RWPE1 (cell line): ENCODE data around the gene IGF2BP3.
A peak's percentile ranks its signal among the peaks of the same experiment; 100 is the strongest.

ENCODE experiments used
- CTCF ChIA-PET: fragments of 350-600 bp; sonication (Branson Sonifier 250); formaldehyde crosslinking; extraction: SDS; loops from one replicate; lab custom pipeline; 2021; lab: Yijun Ruan, JAX
- POLR2A ChIA-PET: fragments of 400-600 bp; formaldehyde crosslinking; extraction: SDS; loops from one replicate; lab custom pipeline; 2020; ENCODE audit warnings: antibody characterized with exemption; ENCODE audit not compliant: low non-redundant PET; lab: Yijun Ruan, JAX
- DNase-seq: peaks from one replicate; pipeline ENCODE4 v3.0.0; 2012; ENCODE audit warnings: low spot score
- H3K27ac ChIP-seq: fragments of 450-650 bp; 2 replicates; pipeline ENCODE4 v1.5.1; 2017
- TF ChIP-seq, protein P1 (sequence below): fragments of 450-650 bp; conservative IDR thresholded peaks from 2 replicates; pipeline ENCODE4 v1.5.1; 2017; ENCODE audit warnings: low read depth, mild to moderate bottlenecking

IGF2BP3 gene

DNA sequence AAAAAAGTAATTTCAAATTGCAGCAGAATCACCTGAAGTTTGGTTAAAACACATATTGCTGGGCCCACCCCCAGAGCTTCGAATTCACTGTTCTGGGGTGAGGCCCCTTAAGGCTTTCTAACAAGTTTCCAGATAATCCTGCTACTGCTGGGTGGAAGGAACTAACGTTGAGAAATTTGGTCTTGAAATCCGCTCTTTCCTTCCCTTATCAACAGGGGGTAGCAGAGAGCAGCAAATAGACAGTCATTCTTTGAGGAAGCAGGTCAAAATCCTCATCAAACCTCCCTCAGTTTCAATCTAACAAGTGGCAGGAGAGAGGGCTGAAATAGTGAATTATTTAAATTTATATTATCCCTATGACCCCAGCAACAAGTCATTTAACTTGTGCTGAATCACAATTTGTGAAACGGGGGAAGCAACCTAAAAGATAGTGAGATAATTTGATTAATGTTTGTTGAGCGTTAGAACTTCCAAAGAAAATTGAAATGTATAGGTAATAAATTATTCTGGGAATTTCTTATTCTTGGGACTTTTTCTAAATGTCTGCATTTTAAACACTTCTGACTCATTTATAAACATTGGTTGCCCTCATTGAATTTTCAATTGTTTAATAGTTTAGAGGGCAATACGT, 192.8 kb downstream of the IGF2BP3 start:
- POLR2A ChIA-PET: interaction anchor here (0.5 to 0.6 kb wide), 2 partner anchors 21 to 236 kb away, joined by 4 read pairs; no protein-coding TSS in a partner anchor
- H3K27ac ChIP-seq: no peak overlapping the region
- DNase-seq: peak; percentile 64
- CTCF ChIA-PET: interaction anchor here (0.7 to 1.1 kb wide), 3 partner anchors 24 to 267 kb away, joined by 3 to 5 read pairs (median 3); no protein-coding TSS in a partner anchor
- TF ChIP-seq, protein P1, sequence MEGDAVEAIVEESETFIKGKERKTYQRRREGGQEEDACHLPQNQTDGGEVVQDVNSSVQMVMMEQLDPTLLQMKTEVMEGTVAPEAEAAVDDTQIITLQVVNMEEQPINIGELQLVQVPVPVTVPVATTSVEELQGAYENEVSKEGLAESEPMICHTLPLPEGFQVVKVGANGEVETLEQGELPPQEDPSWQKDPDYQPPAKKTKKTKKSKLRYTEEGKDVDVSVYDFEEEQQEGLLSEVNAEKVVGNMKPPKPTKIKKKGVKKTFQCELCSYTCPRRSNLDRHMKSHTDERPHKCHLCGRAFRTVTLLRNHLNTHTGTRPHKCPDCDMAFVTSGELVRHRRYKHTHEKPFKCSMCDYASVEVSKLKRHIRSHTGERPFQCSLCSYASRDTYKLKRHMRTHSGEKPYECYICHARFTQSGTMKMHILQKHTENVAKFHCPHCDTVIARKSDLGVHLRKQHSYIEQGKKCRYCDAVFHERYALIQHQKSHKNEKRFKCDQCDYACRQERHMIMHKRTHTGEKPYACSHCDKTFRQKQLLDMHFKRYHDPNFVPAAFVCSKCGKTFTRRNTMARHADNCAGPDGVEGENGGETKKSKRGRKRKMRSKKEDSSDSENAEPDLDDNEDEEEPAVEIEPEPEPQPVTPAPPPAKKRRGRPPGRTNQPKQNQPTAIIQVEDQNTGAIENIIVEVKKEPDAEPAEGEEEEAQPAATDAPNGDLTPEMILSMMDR: peak; percentile 88

DNA sequence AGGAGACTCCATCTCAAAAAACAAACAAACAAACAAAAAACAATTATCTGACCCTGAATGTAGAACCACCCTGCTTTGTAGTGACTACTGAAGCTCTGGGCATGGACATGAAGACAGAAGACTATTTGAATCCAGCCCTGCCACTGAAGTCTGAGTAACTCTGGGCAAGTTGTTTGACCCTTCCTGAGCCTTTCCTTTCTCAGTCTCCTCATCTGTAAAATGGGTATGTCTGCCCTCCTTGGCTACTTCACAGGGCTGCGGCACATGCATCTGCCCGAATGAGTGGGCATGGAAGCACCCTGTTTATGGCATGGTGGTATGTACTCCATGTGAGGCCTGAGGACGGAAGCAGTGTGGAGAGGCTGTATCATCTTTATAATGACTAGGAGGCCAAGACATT, 193.3 kb downstream of the IGF2BP3 start:
- POLR2A ChIA-PET: no interaction called here
- TF ChIP-seq, protein P1: no peak
- no peak for DNase-seq
- CTCF ChIA-PET: interaction anchor here (0.7 to 1.1 kb wide), 5 partner anchors 13 to 1167 kb away, joined by 3 to 4 read pairs (median 3); no protein-coding TSS in a partner anchor
- no peak overlapping the region for H3K27ac ChIP-seq

DNA sequence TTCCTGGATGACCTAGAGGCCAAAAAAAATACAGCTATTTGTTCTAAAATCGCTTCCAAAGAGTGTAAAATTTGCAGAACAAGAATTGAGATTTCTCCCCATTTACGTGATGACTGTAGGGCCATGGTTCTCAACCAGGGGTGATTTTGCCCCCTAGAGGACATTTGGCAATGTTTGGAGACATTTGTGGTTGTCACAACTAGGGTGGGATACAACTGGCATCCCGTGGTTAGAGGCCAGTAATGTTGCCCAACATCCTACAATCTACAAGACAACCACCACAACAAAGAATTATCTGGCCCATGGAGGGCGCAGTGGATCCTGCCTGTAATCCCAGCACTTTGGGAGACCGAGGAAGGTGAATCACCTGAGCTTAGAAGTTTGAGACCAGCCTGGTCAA, 193.9 kb downstream of the IGF2BP3 start:
- TF ChIP-seq, protein P1: no peak
- no peak overlapping the region for H3K27ac ChIP-seq
- DNase-seq: no peak
- CTCF ChIA-PET: interaction anchor here (0.7 to 1.1 kb wide), 5 partner anchors 12 to 1166 kb away, joined by 3 to 4 read pairs (median 3); no protein-coding TSS in a partner anchor
- POLR2A ChIA-PET: no interaction called here

DNA sequence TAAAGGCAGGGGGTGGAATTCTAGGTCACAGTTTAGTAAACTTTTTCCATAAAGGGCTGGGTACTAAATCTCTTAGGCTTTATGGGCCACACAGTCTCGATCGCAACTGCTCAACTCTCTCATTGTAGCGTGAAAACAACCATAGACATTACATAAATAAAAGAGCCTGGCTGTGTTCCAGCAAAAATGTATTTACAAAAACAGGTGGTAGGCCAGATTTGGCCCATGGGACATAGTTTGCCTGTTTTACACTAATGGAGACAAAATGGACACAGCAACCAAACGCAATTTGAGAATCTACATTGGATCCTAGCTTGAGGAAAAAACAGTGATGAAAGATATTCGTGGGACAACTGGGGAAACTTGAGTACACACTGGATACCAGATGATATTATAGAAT, 194.4 kb downstream of the IGF2BP3 start:
- H3K27ac ChIP-seq: no peak overlapping the region
- TF ChIP-seq, protein P1: no peak
- no peak for DNase-seq
- POLR2A ChIA-PET: no interaction called here
- CTCF ChIA-PET: interaction anchor here (0.7 to 1.1 kb wide), 2 partner anchors 12 to 268 kb away, joined by 4 read pairs; no protein-coding TSS in a partner anchor

DNA sequence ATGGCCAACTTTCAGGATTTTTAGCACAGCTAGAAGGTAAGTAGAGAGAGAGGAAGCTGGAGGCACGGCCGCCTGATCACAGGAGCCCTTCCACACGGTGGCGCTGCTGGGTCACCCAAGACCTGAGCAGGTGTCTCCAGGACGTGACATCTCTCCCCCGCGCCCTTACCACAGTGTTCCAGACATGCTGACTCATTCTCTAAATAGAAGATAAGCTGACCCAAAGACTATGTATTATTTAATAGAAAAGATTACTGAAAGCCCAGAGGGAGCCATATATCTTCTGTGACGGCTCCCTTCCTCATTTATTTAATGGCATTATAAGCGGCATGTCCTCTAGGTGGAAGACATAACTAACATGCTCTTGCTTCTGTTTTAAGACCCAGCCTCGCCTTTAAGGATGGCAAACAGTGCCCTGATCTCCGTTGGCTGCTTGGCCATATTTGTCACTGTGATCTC, 197.1 kb downstream of the IGF2BP3 start:
- peak; percentile 86 for DNase-seq
- CTCF ChIA-PET: interaction anchor here (0.6 to 2.2 kb wide), 33 partner anchors 8 to 1048 kb away, joined by 3 to 22 read pairs (median 4); partner anchors contain the start of gene GPNMB
- POLR2A ChIA-PET: interaction anchor here (0.5 to 0.6 kb wide), 2 partner anchors 30 to 153 kb away, joined by 3 to 4 read pairs; no protein-coding TSS in a partner anchor
- 0 out of 2 replicates have a peak overlapping the region, but pooled peaks have one; percentile 14 for H3K27ac ChIP-seq
- TF ChIP-seq, protein P1: peak; percentile 94

DNA sequence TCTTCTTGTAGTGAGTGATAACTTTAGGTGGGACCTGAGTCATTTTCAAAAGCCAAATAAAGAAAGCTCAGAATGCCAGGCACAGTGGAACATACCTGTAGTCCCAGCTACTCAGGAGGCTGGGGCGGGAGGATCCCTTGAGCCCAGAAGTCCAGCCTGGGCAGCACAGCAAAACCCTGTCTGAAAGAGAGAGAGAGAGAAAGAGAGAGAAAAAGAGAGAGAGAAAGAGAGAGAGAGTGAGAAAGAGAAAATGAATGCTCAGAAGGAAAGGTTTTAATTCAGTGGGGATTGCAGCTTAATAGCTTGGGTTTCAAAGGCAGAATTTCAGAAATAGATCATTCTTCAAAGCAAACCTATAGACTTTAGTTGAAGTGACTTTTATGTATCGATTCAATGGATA, 198.0 kb downstream of the IGF2BP3 start:
- ChIA-PET CTCF (interaction anchor here (0.6 to 2.2 kb wide), 13 partner anchors 8 to 1047 kb away, joined by 3 to 22 read pairs (median 4); no protein-coding TSS in a partner anchor), POLR2A (no interaction called here)
- no peak for DNase-seq
- TF ChIP-seq, protein P1: no peak
- H3K27ac ChIP-seq: no peak overlapping the region
